SK-N-MC (cell line): ENCODE results near the gene C1orf198.

Experiments
- EZH2 ChIP-seq: fragments of 200-600 bp; sonication (generic); IDR thresholded peaks from one replicate; pipeline ENCODE4 v1.6.1; 2017; ENCODE audit warnings: antibody characterized with exemption
- FOXP2 ChIP-seq: optimal IDR thresholded peaks from 2 replicates; pipeline ENCODE3; 2011; ENCODE audit warnings: mild to moderate bottlenecking, moderate library complexity; ENCODE audit not compliant: insufficient read depth; ENCODE audit errors: extremely low read length, control extremely low read depth
- POLR2AphosphoS5 ChIP-seq: IDR thresholded peaks from 2 replicates; pipeline ENCODE4 v1.6.1; 2012; ENCODE audit warnings: mild to moderate bottlenecking, low read depth, low read length, borderline replicate concordance

GRCh38 chr1:230823426-230823825, 44.9 kb downstream of the C1orf198 start:
- TF ChIP-seq POLR2AphosphoS5 (no peak), EZH2 (no peak), FOXP2 (no peak)
